Stimulated activated CD8-positive, alpha-beta memory T cell treated with anti-CD3 and anti-CD28 coated beads, Interleukin-4, amount 100 ng/mL, for 24 hours (primary cell): Measurements from ENCODE around the gene ALG8.
"Not testable (repeated sequence)": the region's sequence is repeated elsewhere in the genome, so short reads cannot be mapped to it uniquely, and the experiment has no call there.

Source experiments
- DNase-seq: peaks from one replicate; pipeline ENCODE4 v3.0.0-alpha.2; 2020; ENCODE audit warnings: low read depth

Gene ALG8

GRCh38 chr11:78100261-78100660, 39.2 kb downstream of the ALG8 start:
- no peak for DNase-seq

- DNase-seq = no peak
These were observed 39.8 kb downstream of the ALG8 start for GRCh38 chr11:78099666-78100065.

GRCh38 chr11:78097666-78098385, 41.6 kb downstream of the ALG8 start:
- DNase-seq = no peak

GRCh38 chr11:78094250-78094649, 45.2 kb downstream of the ALG8 start:
- DNase-seq = no peak

- DNase-seq = not testable (repeated sequence)
These were observed 52.8 kb downstream of the ALG8 start for GRCh38 chr11:78086521-78087074.

- DNase-seq = no peak
These were observed 53.5 kb downstream of the ALG8 start for GRCh38 chr11:78085972-78086371.

- DNase-seq = not testable (repeated sequence)
These were observed 54.9 kb downstream of the ALG8 start for GRCh38 chr11:78084506-78084905.

GRCh38 chr11:78083021-78083420, 56.4 kb downstream of the ALG8 start:
- no peak for DNase-seq

- DNase-seq = no peak
These were observed 57.3 kb downstream of the ALG8 start for GRCh38 chr11:78082146-78082545.

- DNase-seq = no peak
These were observed 57.8 kb downstream of the ALG8 start for GRCh38 chr11:78081583-78081982.

- no peak for DNase-seq
These were observed 58.5 kb downstream of the ALG8 start for GRCh38 chr11:78080818-78081495.

GRCh38 chr11:78080084-78080817, 59.2 kb downstream of the ALG8 start:
- no peak for DNase-seq

- DNase-seq = peak; percentile 52
These were observed 60.0 kb downstream of the ALG8 start, which contains the start of gene NDUFC2 for GRCh38 chr11:78079232-78080083. TSS of gene NDUFC2 (minus strand) at chr11:78079862. CDS start at chr11:78079744, 118 bp downstream.

GRCh38 chr11:78078218-78079167, 60.9 kb downstream of the ALG8 start:
- no peak for DNase-seq

- DNase-seq = not testable (repeated sequence)
These were observed 61.8 kb downstream of the ALG8 start for GRCh38 chr11:78077592-78077991.

- no peak for DNase-seq
These were observed 62.6 kb downstream of the ALG8 start for GRCh38 chr11:78076733-78077403.

- DNase-seq = no peak
These were observed 64.7 kb downstream of the ALG8 start for GRCh38 chr11:78074756-78075155.

- no peak for DNase-seq
These were observed 67.0 kb downstream of the ALG8 start for GRCh38 chr11:78072455-78072854.

- DNase-seq = no peak
These were observed 67.7 kb downstream of the ALG8 start for GRCh38 chr11:78071717-78072116.

- DNase-seq = no peak
These were observed 68.8 kb downstream of the ALG8 start for GRCh38 chr11:78070621-78071020.
